GM19099 (cell line): ENCODE results near the gene DUSP28.

ENCODE experiments used
- POLR2A ChIP-seq: IDR thresholded peaks from 3 replicates; pipeline ENCODE4 v1.6.1; 2011; ENCODE audit warnings: low read depth; ENCODE audit not compliant: insufficient read length; ENCODE audit errors: extremely low read depth

DUSP28 gene

GRCh38 chr2:240573516-240574385 lies 13.6 kb downstream of the DUSP28 start:
- TF ChIP-seq POLR2A = no peak

GRCh38 chr2:240574386-240575100 lies 14.4 kb downstream of the DUSP28 start:
- TF ChIP-seq POLR2A = no peak

DNA sequence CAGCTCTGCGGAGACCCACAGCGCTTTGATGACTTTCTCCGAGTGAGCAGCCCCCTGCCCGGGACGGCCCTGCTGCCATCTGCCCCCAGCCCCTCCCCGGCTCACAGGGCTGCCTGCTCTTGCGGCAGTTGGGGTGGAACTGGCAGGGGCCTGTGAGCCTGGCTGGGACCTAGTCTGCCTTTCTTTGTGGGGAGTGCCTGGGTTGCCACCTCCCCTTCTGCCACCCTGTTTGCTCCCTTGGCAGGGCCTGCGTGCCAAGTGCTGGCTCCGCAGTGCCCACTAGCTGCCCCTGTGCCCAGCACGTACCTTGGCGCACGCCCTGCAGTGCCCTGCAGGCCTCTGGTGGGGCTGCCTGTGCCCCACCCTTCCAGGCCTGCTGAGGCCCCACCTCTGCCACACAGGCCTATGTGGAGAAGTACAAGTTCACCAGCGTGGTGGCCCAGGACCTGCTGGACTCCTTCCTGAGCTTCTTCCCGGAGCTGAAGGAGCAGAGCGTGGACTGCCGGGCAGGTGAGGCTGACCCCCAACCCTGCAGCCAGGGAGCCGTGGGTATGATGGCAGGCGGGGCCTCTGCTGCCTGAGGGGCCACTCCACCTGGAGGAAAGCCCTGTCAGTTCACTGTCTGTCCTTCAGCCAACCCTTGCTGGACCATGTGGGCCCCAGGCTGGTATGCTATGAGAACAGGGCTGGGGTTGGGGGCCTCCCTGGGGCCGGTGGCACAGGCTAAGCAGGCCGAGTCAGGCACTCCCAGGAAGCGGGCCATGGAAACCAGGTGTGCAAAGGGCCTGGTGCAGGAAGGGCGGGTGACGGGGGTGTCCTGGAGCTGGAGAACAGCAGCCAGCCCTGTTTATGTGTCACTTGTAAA lies 15.2 kb downstream of the DUSP28 start:
- no peak for TF ChIP-seq POLR2A

DNA sequence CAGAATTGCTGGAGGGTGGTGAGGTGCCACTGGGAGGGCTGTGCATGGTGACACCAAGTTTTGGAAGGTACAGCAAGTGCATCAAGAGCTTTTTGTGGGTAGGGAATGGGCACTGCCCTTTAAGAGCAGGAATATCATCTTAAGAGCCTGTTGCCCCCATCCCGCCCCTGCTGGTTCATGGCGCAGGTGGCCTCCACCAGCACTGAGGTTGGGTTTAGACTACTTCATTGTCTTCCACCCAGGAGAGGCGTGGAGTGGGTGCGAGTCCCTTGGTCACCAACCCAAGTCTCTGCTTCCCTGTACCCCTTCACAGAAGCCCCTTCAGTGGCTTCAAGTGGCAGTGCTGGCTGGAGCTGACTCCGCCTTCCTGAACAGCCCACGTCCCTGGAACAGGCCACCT lies 15.9 kb downstream of the DUSP28 start:
- no peak for TF ChIP-seq POLR2A

GRCh38 chr2:240576436-240577205 lies 16.5 kb downstream of the DUSP28 start:
- TF ChIP-seq POLR2A = no peak

GRCh38 chr2:240577281-240578109 lies 17.3 kb downstream of the DUSP28 start:
- TF ChIP-seq POLR2A = no peak

DNA sequence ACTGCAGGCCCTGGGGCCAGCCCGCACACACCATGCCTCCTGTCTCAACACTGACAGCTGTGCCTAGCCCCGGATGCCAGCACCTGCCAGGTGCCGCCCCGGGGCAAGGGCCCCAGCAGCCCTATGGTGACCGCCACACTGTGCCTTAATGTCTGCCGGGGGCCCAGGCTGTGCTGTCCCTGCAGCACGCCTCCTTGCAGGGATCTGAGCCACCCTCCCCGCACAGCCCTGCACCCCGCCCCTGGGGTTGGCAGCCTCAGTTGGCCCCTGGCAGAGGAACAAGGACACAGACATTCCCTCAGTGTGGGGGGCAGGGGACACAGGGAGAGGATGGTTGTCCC lies 17.9 kb downstream of the DUSP28 start:
- TF ChIP-seq POLR2A = no peak

DNA sequence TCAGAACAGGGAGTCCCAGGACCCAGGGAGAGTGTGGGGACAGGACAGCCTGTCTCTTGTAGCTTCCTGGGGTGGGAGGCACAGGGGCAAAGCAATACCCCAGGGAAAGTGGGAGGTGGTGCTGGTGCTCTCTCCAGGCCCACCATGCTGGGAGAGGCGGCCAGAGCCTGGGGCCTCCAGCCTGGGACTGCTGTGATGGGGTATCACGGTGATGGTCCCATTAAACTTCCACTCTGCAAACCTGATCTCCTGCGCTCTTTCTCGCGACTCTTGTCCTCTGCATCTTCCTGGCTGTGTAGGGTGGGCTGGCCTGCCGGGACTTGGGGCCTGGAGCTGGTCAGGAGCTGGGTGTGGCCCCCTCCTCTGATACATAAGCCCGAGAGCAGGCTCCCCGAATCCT lies 18.3 kb downstream of the DUSP28 start:
- TF ChIP-seq POLR2A = no peak

GRCh38 chr2:240579071-240579762 lies 19.1 kb downstream of the DUSP28 start:
- no peak for TF ChIP-seq POLR2A

GRCh38 chr2:240579771-240580614 lies 19.8 kb downstream of the DUSP28 start:
- TF ChIP-seq POLR2A = no peak

DNA sequence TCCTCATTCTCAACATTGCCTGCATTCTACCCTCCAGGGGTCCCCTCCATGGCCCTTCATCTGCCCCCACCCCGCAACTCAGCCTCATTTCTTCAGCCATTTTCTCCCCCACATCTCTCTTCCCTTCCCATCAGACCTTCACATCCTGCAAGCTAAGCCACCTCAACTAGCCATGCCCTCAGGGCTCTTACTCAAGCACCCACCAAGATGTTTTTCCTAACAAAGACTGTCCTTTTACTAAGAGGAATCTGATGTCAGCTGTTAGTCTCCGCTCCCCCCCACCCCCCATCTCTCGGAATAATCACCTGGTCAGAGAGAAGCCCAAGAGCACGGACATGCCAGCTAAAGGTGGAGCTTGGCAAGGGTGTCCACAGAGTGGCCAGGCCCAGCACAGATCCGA lies 21.7 kb downstream of the DUSP28 start:
- TF ChIP-seq POLR2A = no peak

DNA sequence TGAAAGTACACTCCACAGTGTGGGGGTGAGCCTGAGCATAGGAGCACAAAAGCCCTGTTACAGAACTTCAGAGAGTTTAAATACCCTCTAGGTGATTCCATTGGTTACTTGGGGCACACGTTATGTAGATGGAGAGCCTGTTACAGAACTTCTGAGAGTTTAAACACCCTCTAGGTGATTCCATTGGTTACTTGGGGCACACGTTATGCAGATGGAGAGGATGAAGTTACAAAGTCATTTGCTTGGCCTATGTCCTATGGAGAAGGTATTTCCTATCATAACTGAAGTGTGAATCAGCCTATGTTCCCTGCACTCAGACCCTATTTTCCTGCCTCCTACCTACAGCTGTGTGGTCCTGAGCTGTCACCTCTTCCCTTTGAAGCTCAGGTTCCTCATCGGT lies 22.6 kb downstream of the DUSP28 start:
- no peak for TF ChIP-seq POLR2A
